HG03558 (cell line): Measurements from ENCODE around the gene EIF2B5.
"Not testable (repeated sequence)": the region's sequence is repeated elsewhere in the genome, so short reads cannot be mapped to it uniquely, and the experiment has no call there.

Experiments
- ATAC-seq: cut with Tn5 transposase; IDR thresholded peaks from one replicate; pipeline ENCODE4 v1.9.1; 2021; ENCODE audit warnings: moderate number of reproducible peaks; ENCODE audit not compliant: unreplicated experiment; ENCODE audit errors: extremely low read depth

EIF2B5 gene

DNA sequence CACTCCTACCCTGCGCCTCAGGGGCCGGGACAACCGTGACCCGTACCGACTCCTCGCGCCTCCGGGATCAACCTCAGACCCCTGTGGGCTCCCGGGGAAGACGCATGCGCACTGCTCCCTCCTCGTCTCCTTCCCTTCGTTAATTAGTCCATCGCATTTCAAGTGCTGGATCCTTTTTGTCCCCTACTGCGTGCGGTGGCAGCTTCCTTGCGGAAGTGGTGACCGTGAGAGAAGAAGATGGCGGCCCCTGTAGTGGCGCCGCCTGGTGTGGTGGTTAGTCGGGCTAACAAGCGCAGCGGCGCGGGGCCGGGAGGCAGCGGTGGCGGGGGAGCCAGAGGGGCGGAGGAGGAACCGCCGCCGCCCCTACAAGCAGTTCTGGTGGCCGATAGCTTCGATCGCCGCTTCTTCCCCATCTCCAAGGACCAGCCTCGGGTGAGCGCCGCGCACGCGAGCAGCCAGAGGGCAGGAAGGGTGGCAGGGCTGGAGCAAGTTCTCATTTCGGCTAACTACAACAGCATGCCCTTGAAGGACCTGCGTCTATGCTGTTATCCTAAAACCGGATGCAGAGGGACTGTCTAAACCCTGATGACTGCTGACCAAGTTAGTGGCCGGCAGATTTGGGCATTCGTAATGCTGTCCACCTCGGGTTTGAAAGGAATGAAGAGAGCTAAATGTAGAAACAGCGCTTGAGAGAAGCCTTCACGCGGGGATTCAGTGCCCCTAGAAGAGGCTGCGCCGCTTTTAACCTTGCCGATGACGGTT lies at the start of gene EIF2B5:
TSS of gene EIF2B5 (plus strand) at position 210 of the 762 bp plus-strand sequence. CDS start at position 238, 28 bp downstream.
- ATAC-seq: peak; percentile 83

DNA sequence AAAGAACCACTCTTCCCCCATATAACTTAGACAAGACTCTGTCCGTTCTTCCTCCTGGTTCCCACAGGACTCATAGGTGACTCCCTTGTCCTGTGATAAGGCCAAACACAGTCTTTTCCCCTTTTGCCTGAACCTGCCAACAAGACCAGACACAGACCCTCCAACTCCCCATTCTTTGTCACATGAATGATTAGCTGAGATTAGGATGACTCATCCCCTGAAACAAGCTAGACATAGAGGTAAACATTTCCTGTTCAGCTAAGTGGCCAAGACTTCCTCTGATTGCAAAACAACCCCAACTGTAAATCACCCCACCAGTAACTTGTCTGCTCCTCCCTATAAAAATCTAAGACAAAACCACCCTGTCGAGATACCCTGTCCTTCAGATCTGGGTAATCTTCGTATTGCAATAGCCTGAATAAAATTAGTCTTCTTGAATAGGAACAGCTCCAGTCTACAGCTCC lies 49.7 kb upstream of the EIF2B5 start:
- ATAC-seq: no peak

DNA sequence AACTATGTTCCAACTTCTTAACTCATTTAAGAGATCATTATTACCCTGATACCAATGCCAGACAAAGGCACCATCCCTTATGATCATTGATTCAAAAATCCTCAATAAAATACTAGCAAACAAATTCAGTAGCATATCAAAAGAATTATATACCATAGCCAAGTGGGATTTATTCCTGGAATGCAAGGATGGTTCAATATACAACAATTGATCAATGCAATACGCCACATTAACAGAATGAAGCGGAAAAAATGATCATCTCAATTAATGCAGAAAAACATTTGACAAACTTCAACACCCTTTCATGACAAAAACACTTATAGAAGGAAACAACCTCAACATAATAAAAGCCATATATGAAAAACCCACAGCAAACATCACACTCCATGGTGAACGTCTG lies 43.0 kb upstream of the EIF2B5 start:
- no peak for ATAC-seq

DNA sequence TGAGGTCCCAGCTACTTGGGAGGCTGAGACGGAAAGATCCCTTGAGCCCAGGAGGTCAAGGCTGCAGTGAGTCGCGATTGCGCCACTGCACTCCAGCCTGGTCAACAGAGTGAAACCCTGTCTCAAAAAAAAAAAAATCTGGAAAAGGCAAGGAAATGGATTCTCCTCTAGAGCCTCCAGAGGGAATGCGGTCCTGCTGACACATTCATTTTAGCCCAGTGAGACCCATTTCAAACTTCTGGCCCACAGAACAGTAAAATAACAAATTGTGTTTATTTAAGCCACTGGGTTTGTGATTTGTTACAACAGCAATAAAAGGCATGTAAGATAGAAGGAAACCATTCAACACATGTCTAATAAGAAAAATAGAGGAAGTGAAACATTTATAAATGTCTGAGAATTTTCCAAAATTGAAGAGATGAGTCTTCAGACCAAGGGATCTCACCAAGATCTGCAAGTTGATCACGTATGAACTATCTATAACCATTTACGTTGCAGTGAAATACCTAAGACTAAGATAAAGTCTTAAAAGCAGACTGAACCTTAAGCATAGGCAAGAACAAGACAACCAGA lies 38.3 kb upstream of the EIF2B5 start, which contains the start of gene HTR3E:
TSS of gene HTR3E (plus strand) at position 254 of the 573 bp plus-strand sequence. CDS start 466 bp downstream, outside the sequence.
- ATAC-seq: no peak

DNA sequence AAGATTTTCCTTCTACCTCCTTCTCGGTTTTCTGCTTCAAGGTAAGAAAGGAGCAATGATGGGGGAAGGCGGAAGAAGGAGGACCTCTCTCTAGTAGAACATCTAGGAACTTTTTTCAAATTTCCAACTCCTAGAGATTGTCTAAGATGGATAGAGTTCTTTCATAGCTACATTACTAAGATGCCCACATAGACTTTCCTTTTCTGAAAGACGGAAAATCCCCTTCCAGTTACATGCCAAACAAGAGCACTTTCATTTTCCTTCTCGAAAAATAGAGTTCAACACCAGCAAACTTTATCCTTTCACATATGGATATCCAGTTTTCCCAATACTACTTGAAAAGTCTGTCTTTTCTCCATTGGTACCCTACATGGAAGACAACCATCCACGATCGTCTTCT lies 37.6 kb upstream of the EIF2B5 start:
- ATAC-seq: no peak

DNA sequence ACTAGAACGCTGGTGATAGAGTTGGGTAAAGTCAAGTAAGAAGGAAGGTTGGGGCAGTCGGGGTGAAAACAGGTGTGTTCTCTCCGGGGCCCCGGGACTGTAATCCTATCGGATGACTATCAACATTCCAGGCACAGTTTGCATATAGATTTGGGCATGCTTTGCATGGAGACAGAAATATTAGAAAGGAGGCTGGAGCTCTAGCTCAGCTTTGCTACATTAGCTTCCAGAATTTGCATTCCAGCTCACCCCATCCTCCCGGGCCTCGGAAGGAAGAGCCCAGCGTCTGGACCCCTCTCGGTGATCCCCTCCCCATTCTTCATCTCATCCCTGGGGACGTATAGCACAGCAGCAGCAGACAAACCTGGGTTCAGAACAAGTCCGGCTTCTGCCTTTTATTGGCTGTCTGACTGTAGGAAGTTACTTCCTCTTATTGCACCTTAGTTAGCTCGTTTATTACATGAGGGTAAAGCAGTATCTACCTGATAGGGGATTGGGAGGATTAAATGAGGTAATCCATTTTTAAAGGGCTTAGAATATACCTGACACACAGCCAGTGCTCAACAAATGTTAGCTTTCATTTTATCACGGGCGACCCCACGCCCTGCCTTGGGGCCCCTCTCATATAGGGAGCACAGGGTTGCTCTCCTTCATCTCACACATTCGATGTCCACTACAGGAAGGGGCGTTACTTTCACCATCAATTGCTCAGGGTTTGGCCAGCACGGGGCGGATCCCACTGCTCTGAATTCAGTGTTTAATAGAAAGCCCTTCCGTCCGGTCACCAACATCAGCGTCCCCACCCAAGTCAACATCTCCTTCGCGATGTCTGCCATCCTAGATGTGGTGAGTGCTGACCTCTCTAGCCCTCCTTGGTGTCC lies 35.1 kb upstream of the EIF2B5 start:
- no peak for ATAC-seq

DNA sequence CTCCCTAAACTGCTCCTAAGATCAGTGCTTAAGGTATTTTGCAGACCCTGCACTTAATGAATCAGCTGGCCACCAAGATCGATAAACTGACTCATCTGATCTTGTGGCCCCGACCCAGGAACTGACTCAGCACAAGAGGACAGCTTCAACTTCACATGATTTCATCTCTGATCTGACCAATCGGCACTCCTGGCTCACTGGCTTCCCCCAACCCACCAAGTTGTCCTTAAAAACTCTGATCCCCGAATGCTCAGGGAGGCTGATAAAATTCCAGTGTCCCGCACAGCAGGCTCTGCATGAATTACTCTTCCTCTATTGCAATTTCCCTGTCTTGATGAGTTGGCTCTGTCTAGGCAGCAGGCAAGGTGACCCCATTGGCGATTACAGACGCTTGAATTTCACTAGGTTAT lies 24.8 kb upstream of the EIF2B5 start:
- no peak for ATAC-seq

DNA sequence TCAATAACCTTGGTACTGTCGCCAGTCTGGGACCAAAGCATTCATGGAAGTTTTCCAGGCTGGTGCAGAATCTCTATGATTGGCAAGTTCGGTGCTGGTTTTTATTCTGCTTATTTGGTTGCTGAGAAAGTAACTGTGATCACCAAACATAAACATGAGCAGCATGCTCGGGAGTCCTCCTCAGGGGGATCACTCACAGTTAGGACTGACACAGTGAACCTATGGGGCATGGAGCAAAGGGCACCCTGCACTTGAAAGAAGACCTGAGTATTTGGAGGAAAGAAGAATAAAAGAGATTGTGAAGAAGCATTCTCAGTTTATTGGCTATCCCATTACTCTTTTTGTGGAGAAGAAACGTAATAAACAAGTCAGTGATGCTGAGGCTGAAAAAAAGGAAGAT lies 19.1 kb upstream of the EIF2B5 start:
- ATAC-seq: no peak

DNA sequence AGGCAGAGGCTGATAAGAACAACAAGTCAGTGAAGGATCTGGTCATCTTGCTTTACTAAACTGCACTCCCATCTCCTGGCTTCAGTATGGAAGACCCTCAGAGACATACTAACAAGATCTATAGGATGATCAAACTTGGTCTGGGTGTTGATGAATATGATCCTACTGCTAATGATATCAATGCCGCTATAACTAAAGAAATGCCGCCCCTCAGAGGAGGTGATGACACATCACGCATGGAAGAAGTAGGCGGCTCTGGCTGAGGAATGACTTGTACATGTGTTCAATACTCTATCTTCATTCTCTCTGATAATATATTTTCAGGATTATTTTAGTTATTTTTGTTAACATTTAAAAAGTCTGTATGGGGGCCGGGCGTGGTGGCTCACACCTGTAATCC lies 17.5 kb upstream of the EIF2B5 start:
- no peak for ATAC-seq

DNA sequence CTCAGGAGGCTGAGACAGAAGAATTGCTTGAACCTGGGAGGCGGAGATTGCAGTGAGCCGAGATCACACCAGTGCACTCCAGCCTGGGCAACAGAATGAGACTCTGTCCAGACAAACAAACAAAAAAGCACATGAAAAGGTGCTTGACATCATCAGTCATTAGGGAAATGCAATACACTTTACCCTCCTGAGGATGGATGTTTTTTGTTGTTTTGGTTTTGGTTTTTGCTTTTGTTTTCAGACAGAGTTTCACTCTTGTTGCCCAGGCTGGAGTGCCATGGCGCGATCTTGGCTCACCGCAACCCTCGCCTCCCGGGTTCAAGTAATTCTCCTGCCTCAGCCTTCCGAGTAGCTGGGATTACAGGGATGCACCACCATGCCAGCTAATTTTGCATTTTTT lies 14.1 kb upstream of the EIF2B5 start:
- not testable (repeated sequence) for ATAC-seq

DNA sequence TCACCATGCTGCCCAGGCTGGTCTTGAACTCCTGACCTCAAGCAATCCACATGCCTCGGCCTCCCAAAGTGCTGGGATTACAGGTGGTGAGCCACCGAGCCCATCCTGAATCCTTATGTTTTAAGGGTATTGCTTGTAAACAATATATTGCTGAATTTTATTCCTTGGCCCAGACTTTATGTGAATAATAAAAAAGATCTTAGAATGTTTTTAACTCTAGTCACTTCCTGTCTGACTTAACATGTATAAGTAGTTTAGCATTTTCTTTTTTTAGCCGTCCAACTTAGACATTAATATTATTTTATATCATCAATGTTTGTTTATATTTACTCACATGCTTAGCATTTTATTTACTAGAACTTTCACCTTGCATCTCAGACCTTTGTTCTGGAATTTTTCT lies 9.2 kb upstream of the EIF2B5 start:
- no peak for ATAC-seq

DNA sequence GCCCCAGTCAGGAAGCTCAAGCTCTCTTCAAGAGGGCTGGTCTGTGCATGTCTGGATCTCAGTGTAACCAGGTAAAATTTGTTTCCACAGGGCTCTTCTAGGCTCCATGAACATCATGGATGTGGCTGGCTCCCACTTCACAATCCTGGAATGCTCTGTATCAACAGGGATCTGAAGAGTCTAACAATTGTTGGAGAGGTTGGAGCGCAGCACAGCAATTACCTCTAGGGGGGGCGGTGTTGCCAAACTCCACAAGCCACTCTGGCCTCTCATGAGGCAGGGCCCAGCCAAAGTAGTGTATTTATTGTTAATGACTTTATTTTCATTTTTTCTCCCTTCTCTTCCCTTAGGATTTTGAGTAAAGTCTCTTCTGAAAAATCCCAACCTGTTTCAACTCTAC lies 6.1 kb upstream of the EIF2B5 start:
- ATAC-seq: no peak

DNA sequence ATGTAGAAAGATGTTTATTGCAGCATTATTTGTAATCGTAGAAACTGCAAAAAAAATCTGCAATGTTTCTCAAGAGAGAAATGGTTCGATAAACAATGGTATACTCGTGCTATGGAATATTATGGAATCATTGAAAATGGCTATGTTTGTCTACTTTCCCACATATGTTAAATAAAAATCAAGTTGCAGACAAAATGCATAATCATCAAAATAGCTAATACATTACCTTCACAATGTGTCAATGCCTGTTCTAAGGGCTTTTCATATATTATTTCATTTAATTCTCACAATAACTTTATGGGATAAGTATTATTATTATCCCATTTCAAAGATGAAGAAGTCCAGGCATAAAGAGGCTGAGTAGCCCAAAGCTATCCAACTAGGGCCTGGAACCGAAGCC lies 2.2 kb upstream of the EIF2B5 start:
- ATAC-seq: no peak

DNA sequence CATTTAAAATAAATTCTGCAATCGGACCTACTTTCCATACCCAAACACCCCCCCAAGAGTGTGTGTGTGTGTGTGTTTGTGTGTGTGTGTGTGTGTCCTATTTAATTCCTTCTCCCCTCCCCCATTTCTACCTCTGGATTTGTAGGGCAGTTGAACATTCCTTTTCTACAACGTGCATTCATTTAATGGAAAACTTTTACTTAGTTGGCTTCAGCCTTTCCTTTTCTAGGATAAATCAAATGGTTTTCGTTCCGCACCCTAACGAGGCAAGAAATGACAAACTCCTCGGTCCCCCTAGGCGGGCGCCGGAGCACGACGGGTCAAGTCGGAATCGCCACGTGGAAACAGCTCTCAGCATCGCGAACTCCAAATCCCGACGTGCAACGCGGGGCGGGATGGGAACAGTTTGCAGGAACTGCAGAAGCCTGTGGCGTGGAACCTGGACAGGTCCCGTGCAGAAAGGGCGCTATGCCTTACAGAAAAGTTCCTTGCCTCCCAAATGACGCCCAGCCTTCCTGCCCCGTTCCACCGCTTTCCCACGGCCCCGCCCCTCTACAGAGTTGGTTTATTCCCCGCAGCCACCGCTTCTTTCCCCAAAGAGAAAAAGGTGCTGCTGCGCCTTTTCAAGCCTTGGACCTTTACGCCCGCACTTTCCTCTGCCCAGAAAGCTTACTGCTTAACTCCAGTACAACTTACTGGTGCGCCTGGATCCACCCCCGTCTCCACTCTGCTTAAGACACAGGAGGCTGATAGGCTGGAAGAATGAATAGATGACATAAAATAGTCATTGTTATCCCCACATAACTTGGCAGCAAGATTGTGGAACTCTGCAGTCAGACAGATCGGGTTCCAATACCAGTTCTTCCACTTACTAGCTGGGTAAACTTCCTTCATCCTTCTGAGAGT lies 1.1 kb upstream of the EIF2B5 start:
- ATAC-seq: no peak

DNA sequence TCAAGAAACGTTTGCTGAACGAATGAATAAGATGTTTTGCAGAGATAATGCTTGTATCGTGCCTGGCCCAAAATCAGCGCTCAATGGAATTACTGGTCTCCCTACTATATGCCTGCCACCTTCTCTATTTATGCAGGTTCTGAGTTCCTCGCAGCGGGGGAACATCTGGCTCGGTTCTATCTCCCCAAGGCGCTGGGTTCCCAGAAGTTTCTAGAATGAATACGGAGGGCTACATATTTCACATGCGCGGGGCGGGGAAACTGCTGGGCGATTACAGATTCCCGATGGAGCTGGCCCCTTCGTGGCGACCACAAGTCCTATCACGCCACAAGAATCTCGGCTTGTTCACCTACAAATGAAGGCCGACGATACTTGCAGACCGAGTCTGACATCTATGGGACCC lies 411 bp upstream of the EIF2B5 start:
- no peak for ATAC-seq

DNA sequence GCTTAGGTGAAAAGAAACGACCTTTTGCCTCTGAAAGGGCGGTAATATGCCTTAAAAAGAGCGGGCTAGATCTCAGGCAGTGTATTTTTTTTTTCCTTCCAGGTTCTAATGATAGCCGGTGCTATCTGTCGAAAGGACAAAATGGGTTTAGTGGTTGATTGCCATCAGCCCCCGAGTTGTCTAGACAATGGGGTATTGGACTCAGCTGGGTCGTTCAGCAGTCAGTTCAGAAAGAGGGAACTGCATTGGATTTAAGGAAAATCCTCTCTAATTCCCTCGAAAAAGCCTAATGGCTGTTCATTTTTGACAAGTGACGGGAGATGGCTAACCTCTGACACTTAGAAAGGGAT lies 728 bp downstream of the EIF2B5 start:
- ATAC-seq: no peak

DNA sequence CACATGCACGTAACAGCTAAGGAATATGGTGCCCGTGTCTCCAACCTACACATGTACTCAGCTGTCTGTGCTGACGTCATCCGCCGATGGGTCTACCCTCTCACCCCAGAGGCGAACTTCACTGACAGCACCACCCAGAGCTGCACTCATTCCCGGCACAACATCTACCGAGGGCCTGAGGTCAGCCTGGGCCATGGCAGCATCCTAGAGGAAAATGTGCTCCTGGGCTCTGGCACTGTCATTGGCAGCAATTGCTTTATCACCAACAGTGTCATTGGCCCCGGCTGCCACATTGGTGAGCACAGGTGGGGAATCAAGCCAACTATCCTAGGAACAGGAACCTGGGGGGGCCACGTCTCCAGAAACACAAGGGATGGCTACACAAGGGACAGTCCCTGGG lies 5.3 kb downstream of the EIF2B5 start:
- no peak for ATAC-seq

DNA sequence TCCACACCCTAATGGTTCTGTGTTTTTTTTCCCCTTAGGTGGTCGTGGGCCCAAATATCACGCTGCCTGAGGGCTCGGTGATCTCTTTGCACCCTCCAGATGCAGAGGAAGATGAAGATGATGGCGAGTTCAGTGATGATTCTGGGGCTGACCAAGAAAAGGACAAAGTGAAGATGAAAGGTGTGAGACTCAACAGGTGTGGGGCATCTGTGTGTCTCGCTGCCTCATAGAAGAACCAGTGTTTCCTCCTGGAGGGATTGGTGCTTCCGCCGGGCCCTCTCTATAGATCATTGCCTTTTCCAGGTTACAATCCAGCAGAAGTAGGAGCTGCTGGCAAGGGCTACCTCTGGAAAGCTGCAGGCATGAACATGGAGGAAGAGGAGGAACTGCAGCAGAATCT lies 7.0 kb downstream of the EIF2B5 start:
- ATAC-seq: no peak

DNA sequence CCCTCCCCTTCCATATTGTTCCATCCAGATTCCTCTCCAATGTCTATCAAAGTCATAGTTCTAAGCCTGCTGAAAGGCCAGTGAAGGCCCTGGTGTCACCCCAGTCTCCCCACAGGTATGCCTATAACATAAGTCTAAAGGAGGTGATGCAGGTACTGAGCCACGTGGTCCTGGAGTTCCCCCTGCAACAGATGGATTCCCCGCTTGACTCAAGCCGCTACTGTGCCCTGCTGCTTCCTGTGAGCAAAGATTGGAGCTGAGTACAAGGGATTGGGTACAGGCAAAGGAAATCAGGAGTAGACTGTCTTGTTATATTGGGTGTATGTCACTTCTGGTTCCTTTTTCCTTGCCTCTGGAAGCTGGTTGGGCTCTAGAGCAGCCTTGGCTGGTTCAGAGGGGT lies 8.2 kb downstream of the EIF2B5 start:
- no peak for ATAC-seq

DNA sequence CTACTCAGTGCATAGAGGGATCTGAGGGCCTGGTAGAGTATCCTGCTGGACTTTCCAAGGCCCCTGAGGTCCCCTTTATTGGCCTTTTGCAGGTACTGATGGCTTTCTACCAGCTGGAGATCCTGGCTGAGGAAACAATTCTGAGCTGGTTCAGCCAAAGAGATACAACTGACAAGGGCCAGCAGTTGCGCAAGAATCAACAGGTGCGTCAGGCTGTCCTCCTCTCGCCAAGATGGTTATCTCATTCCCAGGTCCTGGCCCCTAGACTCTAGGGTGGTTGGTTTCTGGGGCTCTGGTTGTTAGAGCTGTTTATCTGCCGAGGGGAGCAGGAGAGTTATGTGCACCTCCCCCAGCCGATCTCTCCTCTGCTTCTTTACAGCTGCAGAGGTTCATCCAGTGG lies 9.3 kb downstream of the EIF2B5 start:
- no peak for ATAC-seq
